Fibroblast of skin of back (primary cell): ENCODE data around the gene RNF13.

ENCODE experiments used
- DNase-seq: peaks from one replicate; pipeline ENCODE4 v3.0.0-alpha.2; 2013

The RNF13 gene

DNA sequence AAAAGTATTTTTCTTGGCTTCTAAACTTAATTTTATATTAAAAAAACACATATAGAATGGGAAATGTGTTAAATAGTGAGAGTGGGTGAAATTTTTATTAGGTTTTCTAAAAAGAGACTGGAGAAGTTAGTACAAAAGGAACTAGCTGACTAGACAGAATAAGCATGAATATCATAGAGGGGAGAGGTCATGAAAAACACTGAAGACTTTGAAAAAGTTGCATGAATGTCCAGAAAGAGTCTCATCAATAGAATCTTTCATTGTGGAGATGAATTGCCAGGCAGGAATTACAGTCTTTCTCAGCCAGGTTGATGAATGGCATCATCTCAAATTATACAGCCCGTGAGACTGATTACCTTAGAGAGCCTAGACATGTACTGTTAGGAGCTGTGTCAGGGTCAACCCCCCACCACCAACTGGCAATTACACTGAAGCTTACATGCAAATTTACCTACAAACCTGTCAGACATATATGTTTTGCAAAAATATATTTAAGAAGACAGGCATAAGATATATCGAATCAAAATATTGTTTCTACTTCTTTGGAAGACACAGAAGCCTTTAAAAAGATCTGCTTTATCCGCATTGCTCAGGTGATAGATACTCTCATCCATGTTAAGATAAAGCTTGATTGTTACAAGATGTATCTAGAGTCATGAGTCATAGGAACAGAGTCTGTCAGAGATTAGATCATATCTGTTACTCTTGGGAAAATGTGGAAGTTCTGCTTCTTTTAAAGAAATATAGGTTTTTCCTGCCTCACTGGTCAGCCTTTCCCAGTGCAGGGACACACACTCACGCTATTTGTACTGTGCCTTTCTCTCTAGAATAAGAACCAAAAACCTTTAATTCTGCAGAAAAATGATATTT is 192.5 kb downstream of the RNF13 start:
- peak; percentile 69 for DNase-seq

DNA sequence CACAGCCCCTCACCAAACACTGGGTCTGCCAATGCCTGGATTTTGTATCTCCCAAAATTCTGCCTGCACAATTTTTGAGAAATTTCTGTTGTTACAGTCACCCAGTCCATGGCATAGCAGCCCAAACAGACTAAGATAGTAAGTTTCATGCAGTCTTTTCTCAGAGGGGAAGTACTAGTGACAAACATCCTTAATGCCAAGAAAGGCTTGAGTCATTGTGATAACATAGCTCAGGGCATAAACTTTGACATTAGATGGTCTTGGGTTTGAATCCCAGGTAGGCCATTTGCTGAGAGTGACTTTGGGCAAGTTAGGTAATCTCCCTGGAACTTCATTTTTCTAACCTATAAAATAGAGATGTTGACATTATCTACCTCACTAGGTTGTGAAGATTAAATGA is 193.8 kb downstream of the RNF13 start:
- peak; percentile 52 for DNase-seq
